Panc1 (cell line): ENCODE results near the gene SH3PXD2B.

Source experiments
- POLR2AphosphoS5 ChIP-seq: IDR thresholded peaks from 2 replicates; pipeline ENCODE4 v1.6.1; 2012; ENCODE audit warnings: mild to moderate bottlenecking, low read depth, low read length, moderate library complexity
- TF ChIP-seq, protein P1 (sequence below): fragments of 450-650 bp; IDR thresholded peaks from 2 replicates; pipeline ENCODE4 v1.5.1; 2017; ENCODE audit warnings: mild to moderate bottlenecking

DNA sequence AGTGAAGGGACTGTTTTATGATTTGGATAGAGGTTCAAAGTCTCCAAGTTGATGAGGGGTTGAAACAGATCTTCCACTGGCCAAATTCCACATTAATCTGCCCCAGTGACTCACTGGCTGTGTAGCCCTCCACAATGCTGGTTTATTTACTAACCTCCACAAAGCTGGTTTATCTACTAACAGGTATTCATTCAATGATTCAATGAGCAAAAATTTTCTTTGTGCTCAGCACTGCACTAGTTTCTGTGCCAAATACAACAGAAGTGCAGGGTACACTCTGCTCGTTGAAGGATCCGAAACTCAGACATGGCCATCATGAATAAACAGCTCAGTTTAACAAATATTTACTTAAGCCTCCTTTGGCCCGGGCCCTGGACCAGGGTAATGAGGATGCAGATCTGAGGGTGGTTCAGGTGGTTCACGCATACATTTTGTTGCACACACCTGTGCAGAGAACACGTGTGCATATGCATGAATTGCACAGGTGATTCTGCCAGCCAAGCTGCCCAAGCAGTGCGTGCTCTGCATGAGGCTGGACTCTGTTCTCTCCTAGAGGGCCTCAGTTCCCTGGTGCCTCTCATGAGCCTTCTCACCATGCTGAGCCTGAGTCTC, 71.0 kb downstream of the SH3PXD2B start:
- TF ChIP-seq, protein P1, sequence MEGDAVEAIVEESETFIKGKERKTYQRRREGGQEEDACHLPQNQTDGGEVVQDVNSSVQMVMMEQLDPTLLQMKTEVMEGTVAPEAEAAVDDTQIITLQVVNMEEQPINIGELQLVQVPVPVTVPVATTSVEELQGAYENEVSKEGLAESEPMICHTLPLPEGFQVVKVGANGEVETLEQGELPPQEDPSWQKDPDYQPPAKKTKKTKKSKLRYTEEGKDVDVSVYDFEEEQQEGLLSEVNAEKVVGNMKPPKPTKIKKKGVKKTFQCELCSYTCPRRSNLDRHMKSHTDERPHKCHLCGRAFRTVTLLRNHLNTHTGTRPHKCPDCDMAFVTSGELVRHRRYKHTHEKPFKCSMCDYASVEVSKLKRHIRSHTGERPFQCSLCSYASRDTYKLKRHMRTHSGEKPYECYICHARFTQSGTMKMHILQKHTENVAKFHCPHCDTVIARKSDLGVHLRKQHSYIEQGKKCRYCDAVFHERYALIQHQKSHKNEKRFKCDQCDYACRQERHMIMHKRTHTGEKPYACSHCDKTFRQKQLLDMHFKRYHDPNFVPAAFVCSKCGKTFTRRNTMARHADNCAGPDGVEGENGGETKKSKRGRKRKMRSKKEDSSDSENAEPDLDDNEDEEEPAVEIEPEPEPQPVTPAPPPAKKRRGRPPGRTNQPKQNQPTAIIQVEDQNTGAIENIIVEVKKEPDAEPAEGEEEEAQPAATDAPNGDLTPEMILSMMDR: no peak
- peak; percentile 83 for TF ChIP-seq POLR2AphosphoS5
